NCI-H345 (cell line): ENCODE measurements around the gene IDH3G.
A peak's percentile ranks its signal among the peaks of the same experiment; 100 is the strongest.
"Not testable (repeated sequence)": the region's sequence is repeated elsewhere in the genome, so short reads cannot be mapped to it uniquely, and the experiment has no call there.

Experiments used
- DNase-seq: peaks from one replicate; lab custom pipeline; 2025; lab: John Stamatoyannopoulos, UW

IDH3G gene

DNA sequence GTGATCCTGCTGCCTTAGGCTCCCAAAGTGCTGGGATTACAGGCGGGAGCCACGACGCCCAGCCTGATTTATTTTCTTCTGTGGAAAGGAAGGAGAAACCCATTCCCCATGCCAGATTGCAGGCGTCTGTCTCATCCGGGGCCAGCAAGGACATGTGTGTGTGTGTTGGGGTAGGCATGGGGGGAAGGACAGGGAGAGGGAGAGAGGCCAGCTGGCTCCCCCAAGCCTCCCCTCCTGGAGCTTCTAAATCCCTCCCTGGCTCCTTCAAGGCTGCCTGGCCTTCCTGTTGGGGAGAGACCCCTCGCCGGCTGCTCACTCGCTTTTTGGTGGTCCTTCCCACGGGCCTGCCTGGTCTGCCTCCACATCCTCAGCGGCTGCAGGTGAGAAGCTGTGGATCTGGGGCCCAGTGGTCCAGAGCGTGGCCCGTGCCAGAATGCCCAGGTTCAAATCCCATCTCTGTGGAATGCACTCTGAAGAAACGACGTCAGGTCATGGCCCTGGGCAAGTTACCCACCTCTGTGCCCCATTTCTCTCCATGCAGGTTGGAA lies 31.5 kb downstream of the IDH3G start:
- no peak for DNase-seq

DNA sequence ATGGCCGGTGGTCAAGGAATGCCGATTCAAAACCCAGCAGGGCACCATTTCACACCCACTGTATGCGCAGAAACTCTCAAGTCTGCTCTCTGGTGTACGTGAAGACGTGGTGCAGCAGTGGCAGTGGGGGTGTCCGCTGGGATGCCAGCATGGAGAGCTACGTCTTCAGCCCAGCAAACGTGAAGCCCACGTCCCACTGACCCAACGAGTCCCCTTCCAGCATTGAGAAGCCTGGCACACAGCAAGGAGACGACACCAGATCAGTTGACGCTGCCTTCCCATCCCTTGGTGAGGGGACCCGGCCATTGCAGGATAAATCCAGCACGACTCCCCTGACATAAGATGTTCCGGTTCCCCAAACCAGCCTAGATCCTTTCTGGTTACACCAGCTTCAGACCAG lies 32.3 kb downstream of the IDH3G start:
- DNase-seq, result no peak

DNA sequence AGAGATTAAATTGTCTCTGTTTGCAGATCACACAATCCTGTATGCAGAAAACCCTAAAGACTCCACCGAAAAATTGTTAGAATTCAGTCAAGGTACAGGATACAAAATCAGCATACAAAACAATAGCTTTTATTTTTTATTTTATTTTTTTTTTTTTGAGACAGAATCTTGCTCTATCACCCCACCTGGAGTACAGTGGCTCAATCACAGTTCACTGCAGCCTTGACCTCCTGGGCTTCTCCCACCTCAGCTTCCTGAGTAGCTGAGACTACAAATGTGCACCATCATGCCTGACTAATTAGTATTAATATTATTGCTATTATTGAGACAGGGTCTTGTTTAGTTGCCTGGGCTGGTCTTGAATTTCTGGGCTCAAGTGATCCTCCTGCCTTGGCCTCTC lies 39.0 kb downstream of the IDH3G start:
- DNase-seq, result no peak

GRCh38 chrX:153750127-153750774 lies 43.9 kb downstream of the IDH3G start:
- no peak for DNase-seq

- not testable (repeated sequence) for DNase-seq
Measured at GRCh38 chrX:153749017-153749416, 45.2 kb downstream of the IDH3G start.

DNA sequence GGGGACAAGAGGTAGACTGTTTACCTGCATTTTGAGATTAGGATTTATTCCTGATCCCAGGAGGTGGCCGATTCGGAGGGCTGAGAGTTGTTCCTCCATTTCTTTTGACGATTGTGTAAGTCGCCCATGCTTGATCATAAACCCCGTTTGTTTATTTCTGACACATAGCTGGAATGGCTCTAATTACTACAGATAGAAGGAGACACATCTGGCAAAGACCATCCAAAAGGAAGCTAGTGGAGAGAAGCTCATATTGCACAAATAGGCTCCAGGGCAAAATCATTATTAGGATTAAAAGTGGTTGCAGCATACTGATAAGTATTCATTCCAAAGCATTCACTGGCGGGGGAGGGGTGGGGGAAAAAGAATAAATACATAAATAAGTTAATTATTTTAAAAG lies 47.2 kb downstream of the IDH3G start:
- not testable (repeated sequence) for DNase-seq

DNA sequence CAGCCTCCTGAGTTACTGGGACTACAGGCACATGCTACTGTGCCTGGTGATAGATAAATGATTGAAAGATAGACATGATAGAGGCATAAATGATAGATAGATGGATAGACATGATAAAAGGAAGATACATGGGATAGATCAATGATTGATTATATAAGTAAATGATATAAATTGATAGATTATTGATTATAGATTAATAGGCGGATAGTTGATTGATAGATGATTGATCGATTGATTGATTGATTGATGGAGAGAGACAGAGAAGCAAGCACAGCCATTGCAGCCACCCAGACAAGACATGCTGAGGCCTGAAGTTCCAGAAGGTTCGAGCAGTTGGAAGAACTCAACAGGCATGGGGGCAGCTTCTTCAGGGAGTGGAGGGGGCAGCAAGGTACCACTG lies 47.8 kb downstream of the IDH3G start:
- no peak for DNase-seq

DNA sequence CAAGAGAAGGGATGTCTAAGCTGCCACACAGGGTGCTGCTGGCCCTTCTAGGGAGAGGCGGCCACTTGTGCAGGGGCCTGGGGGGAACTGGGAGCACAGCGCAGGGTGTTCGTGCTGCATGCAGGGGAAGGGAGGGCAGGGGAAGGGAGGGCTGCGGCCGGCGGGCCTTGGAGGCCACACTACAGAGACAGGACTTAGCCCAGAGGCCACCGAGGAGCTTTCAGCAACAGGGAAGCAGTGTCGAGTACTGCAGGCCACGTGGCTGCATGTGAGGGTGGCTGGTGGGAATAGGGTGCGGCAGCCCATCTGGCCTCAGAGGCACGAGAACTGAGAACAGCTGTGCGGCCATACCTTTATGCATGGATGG lies 49.1 kb downstream of the IDH3G start:
- not testable (repeated sequence) for DNase-seq

DNA sequence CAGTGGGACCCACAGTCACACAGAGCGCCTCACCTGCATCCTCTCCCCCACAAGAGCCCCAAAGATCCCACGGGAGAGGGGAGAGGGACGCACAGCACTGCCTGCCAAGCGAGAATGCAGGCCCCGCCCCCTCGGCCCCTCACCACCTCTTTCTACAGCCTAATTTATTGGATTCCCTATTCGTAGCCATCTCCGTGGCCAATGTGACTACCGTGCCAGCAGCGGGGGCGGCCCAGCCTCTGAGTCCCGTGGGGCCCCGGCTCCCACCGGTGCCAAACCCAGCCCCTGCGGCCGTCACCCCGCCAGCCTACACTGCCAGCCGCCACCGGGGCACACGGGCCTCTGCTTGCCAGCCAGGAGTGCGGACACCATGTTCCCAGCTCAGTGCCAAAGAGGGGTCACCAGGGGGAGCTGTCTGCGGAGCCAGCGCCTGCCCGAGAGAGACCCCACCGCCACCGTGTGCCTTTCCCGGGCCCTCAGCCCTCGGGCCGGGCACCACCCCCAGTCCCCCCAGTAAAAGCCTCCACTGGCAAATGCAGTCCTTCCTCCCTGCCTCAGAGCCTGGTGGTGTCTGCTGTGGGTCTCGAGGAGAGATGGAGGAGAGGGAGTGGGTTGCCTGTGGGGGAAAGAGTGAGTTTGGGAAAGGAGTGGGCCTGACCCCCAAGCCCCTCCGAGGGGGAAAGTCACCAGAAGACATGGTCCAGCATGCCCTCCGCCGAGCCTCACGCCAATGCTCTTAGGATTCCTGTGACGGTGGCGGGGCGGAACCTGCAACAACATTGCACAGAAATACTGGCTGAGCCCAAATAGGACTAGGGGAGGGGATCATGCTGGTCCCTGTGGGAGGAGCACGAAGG lies 49.7 kb downstream of the IDH3G start:
- DNase-seq, result peak; percentile 3

DNA sequence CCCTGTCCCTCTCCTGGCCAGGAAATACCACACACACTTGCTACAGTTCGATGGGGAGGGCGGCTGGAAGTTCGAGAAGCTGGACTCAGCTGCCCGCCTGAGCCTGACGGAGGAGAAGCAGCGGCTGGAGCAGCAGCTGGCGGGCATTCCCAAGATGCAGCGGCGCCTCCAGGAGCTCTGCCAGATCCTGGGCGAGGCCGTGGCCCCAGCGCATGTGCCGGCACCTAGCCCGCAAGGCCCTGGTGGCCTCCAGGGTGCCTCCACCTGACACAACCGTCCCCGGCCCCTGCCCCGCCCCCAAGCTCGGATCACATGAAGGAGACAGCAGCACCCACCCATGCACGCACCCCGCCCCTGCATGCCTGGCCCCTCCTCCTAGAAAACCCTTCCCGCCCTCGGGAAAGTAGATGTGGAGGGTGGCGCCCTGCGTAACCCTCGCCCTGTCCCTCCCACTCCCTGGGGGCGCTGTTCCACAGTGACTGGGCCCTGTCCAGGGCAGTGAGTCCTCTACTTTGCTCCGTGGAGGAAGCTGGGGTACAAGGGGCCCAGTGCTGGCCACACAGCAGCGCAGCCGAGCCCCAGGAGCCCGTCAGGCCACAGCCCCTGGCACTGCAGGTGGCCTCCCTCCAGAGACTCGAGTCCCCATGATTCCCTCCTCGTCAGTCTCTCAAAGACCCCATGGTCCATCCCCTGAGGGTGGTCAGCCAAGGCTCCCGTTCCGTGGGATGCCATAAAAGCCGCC lies 50.5 kb downstream of the IDH3G start:
- peak; percentile 55 for DNase-seq

DNA sequence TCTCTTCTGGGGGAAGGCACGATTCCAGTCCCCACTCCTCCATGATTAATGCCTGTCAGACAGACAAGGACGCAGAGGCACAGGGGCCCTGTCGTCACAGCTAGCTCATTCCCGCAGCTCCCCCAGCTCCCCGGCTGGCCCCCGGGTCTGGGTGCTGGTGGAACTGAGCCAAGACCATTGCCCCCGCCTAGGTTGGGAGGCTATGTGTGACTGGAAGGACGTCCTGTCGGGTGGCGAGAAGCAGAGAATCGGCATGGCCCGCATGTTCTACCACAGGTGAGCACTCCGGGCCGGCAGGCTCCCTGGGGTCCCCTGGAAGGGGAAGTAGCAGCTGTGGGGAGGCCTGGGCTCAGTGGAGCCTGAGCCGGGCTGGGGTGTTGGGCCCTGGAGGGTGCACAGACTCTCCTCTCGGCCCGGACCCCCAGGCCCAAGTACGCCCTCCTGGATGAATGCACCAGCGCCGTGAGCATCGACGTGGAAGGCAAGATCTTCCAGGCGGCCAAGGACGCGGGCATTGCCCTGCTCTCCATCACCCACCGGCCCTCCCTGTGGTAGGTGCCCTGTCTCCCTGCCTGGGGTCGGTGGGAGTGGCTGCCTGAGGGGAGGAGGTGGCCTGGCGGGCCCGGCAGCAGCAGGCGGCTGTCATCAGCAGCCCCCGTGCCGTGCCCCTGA lies 51.2 kb downstream of the IDH3G start:
- DNase-seq, result not testable (repeated sequence)

GRCh38 chrX:153742111-153742510 lies 52.1 kb downstream of the IDH3G start:
- not testable (repeated sequence) for DNase-seq

GRCh38 chrX:153741446-153741845 lies 52.7 kb downstream of the IDH3G start:
- no peak for DNase-seq

GRCh38 chrX:153740631-153741222 lies 53.4 kb downstream of the IDH3G start:
- DNase-seq, result no peak

DNA sequence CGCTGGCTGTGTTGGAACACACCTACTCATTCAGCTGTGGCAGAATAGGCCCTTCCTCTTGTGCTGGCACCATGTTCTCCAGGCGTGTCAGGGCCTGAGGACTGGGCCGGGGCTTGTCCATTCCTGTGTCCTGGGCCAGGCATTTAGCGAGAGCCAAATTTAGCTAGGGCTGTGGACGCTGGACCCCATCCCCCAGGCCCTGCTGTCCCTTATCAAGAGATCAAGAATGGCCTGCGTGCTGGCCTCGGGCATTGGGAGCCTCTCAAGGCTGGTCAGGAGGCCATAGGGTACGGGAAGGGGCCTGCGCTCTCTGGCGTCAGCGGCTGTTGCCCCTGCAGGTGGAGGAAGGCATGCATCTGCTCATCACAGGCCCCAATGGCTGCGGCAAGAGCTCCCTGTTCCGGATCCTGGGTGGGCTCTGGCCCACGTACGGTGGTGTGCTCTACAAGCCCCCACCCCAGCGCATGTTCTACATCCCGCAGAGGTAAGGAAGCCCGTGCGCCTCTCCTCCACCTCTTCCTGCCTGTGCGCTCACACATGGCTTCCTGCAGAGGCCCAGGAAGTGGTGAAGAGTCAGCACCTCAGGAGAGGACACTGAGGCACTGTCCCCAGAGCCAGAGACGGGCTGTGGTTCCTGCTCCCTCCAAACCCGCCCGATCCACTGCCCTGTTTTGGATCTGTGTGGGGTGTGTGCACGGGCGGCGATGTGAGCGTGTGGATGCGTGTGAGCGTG lies 54.3 kb downstream of the IDH3G start:
- DNase-seq, result no peak

GRCh38 chrX:153738056-153738605 lies 56.0 kb downstream of the IDH3G start:
- DNase-seq, result no peak

DNA sequence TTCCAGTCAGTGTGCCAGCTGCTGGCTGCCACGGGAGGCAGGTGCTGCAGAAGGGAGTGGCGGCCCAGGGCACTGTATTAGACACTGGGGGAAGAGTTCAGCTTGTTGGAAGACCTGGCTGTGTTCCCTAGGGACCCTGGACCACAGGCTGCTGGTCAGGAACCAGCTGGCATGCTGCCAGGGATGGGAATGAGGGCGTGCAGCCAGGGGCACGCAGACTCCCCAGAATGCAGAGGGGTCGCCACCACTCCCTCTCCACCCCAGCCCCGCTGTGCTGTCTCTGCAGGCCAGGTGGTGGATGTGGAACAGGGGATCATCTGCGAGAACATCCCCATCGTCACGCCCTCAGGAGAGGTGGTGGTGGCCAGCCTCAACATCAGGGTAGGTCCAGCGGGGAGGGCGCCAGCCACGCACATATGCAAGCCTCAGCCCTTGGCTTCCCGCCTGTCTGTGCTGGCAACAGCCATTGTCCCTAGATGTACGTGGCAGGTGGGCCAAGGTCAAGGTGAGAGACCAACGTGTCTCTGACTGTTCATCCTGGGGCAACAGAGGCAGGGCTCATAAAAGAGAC lies 57.2 kb downstream of the IDH3G start:
- DNase-seq, result no peak

GRCh38 chrX:153736071-153736820 lies 57.9 kb downstream of the IDH3G start:
- DNase-seq, result no peak
